ENCODE results near the gene XPO1.

XPO1 gene

DNA sequence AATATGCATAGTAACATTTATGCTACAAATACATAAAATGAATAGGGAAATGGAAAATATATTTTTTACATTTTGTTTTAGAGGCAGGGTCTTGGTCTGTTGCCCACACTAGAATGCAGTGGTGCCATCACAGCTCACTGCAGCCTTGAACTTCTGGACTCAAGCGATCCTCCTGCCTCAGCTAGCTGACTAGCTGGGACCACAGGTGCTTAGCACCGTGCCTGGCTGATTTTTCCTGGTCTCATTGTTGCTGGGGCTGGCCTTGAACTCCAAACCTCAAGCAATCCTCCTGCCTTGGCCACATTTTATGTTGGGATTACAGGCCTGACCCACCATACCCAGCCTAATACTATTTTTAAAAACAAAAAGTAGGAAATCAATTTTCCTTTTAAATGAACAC is 33.2 kb downstream of the XPO1 start:
- TF ChIP-seq EP300 (IDR thresholded peaks at IDR 0.05; ENCODE audit: borderline replicate concordance) (no peak), CEBPB (IDR thresholded peaks at IDR 0.05) (no peak), RAD21 (IDR thresholded peaks at IDR 0.05; ENCODE audit: low read depth) (no peak), CREB1 (IDR thresholded peaks at IDR 0.05; ENCODE audit: low read depth) (no peak), TCF12 (IDR thresholded peaks at IDR 0.05; ENCODE audit: low read depth) (no peak), NFIC (IDR thresholded peaks at IDR 0.05) (no peak), TEAD4 (IDR thresholded peaks at IDR 0.05) (no peak), FOXM1 (IDR thresholded peaks at IDR 0.05; ENCODE audit: borderline replicate concordance, low read depth) (no peak), EGR1 (IDR thresholded peaks at IDR 0.05) (no peak), TAF1 (IDR thresholded peaks at IDR 0.05; ENCODE audit: low read depth) (no peak), ZBTB7A (IDR thresholded peaks at IDR 0.05; ENCODE audit: low read depth) (no peak), YY1 (IDR thresholded peaks at IDR 0.05; ENCODE audit: low read depth) (no peak)
- TF ChIP-seq, protein P1, sequence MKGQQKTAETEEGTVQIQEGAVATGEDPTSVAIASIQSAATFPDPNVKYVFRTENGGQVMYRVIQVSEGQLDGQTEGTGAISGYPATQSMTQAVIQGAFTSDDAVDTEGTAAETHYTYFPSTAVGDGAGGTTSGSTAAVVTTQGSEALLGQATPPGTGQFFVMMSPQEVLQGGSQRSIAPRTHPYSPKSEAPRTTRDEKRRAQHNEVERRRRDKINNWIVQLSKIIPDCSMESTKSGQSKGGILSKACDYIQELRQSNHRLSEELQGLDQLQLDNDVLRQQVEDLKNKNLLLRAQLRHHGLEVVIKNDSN (IDR thresholded peaks at IDR 0.05) = no peak
- TF ChIP-seq, protein P2, sequence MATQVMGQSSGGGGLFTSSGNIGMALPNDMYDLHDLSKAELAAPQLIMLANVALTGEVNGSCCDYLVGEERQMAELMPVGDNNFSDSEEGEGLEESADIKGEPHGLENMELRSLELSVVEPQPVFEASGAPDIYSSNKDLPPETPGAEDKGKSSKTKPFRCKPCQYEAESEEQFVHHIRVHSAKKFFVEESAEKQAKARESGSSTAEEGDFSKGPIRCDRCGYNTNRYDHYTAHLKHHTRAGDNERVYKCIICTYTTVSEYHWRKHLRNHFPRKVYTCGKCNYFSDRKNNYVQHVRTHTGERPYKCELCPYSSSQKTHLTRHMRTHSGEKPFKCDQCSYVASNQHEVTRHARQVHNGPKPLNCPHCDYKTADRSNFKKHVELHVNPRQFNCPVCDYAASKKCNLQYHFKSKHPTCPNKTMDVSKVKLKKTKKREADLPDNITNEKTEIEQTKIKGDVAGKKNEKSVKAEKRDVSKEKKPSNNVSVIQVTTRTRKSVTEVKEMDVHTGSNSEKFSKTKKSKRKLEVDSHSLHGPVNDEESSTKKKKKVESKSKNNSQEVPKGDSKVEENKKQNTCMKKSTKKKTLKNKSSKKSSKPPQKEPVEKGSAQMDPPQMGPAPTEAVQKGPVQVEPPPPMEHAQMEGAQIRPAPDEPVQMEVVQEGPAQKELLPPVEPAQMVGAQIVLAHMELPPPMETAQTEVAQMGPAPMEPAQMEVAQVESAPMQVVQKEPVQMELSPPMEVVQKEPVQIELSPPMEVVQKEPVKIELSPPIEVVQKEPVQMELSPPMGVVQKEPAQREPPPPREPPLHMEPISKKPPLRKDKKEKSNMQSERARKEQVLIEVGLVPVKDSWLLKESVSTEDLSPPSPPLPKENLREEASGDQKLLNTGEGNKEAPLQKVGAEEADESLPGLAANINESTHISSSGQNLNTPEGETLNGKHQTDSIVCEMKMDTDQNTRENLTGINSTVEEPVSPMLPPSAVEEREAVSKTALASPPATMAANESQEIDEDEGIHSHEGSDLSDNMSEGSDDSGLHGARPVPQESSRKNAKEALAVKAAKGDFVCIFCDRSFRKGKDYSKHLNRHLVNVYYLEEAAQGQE (IDR thresholded peaks at IDR 0.05; ENCODE audit: low read depth) = no peak
- TF ChIP-seq, protein P3, sequence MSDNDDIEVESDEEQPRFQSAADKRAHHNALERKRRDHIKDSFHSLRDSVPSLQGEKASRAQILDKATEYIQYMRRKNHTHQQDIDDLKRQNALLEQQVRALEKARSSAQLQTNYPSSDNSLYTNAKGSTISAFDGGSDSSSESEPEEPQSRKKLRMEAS (IDR thresholded peaks at IDR 0.05) = no peak

DNA sequence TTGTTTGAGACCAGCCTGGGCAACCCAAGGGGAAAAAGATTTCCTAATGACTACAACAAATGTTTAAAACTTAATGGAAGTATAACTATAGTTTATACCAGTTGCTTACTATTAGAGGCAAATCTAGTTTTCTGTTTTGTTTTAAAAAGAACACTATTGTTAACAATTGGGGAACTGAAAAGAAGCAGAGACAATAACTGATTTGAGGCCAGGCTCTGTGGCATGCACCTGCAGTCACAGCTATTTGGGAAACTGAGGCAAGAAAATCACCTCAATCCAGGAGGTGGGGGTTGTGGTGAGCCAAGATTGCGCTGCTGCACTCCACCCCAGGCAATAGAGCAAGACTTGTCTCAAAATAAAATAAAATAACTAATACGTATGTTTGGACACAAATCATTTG is 39.1 kb downstream of the XPO1 start:
- TF ChIP-seq NFIC (IDR thresholded peaks at IDR 0.05) (no peak), TEAD4 (IDR thresholded peaks at IDR 0.05) (no peak), FOXM1 (IDR thresholded peaks at IDR 0.05; ENCODE audit: borderline replicate concordance, low read depth) (no peak), EP300 (IDR thresholded peaks at IDR 0.05; ENCODE audit: borderline replicate concordance) (no peak), EGR1 (IDR thresholded peaks at IDR 0.05) (no peak), CREB1 (IDR thresholded peaks at IDR 0.05; ENCODE audit: low read depth) (no peak), ZBTB7A (IDR thresholded peaks at IDR 0.05; ENCODE audit: low read depth) (no peak), TCF12 (IDR thresholded peaks at IDR 0.05; ENCODE audit: low read depth) (no peak), RAD21 (IDR thresholded peaks at IDR 0.05; ENCODE audit: low read depth) (no peak)
- TF ChIP-seq, protein P1 (IDR thresholded peaks at IDR 0.05) = no peak
- TF ChIP-seq, protein P3 (IDR thresholded peaks at IDR 0.05) = no peak

DNA sequence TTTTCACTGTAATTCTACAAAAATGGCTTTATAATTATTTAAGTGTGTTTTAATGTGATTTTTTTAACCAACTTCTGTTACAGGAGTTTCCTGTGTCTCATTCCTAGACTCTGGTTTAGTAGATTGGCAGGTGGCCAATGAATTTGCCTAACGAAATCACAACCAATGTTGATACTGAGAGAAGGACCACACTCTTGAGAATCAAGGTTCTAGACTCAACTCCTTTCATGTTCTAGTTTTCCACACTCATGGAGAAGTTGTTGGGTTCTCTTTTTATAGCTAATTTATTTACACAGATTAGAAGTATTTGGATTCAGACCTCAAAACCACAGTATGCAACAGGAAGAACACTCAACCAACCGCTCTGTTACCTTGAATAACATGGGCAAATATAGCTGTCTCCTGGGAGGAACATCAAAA is 44.6 kb downstream of the XPO1 start:
- TF ChIP-seq YY1 (IDR thresholded peaks at IDR 0.05; ENCODE audit: low read depth) (no peak), NFIC (IDR thresholded peaks at IDR 0.05) (peak; percentile 26; the same call in 1 of the 2 replicates), TCF12 (IDR thresholded peaks at IDR 0.05; ENCODE audit: low read depth) (no peak)

DNA sequence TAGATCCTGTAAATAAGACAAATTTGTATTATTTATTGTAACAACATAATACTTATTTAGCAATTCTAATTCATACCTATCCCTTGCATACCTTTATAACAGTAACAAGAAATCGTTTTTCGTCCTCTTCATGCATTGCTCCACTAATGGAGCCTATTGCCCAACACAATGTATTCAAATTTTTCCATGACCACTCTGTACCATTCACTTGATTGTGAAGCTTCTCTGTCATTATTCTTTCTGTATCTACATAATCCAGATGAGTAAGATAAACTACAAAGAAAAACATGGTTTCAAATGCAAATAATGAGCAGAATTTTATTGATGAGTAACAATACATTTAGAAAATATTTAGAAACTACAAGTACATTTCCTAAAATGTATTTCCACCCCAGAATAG is 45.7 kb downstream of the XPO1 start:
- TF ChIP-seq TCF12 (IDR thresholded peaks at IDR 0.05; ENCODE audit: low read depth) (no peak), YY1 (IDR thresholded peaks at IDR 0.05; ENCODE audit: low read depth) (no peak)

DNA sequence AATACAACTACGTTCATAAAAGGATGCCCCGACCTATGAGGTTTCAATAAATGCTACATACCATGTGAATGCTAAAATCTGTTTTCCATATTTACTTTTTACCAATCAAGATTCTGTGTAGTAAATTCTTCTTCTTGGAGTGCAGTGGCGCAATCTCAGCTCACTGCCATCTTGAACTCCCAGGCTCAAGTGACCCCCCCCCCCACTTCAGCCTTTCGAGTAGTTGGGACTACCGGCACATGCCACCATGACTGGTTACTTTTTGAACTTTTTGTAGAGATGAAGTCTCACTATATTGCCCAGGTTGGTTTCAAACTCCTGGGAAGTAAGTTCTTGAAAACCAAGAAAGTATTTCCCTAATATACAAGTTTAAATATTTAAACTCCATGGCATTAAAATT is 52.9 kb downstream of the XPO1 start:
- TF ChIP-seq TEAD4 (IDR thresholded peaks at IDR 0.05) (no peak), ZBTB7A (IDR thresholded peaks at IDR 0.05; ENCODE audit: low read depth) (no peak), TCF12 (IDR thresholded peaks at IDR 0.05; ENCODE audit: low read depth) (no peak), YY1 (IDR thresholded peaks at IDR 0.05; ENCODE audit: low read depth) (no peak)
- TF ChIP-seq, protein P3 (IDR thresholded peaks at IDR 0.05) = no peak

DNA sequence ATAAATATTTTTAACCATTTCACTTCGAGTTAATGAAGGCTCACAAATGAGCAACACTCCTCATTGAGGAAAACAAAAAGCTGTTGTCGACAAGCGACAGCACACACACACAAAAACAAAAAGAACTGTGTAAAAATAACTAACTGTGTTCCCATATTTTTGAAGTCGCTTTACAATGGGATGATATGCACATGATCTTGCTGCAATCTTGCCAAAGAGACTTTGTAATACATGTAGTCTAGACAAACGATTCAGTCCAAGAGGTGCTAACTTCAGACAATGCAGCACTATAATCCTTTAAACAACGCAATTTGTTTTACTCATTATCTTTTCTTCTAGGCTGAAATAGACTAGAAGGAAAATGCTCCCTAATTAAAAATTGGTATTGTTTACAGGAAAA is 60.1 kb downstream of the XPO1 start:
- no peak for TF ChIP-seq EGR1 (IDR thresholded peaks at IDR 0.05)
- TF ChIP-seq FOXM1 (IDR thresholded peaks at IDR 0.05; ENCODE audit: borderline replicate concordance, low read depth) = no peak
- TF ChIP-seq, protein P1 (IDR thresholded peaks at IDR 0.05) = no peak
- TF ChIP-seq TEAD4 (IDR thresholded peaks at IDR 0.05) = no peak
- TF ChIP-seq CEBPB (IDR thresholded peaks at IDR 0.05) = no peak
- no peak for TF ChIP-seq TCF12 (IDR thresholded peaks at IDR 0.05; ENCODE audit: low read depth)
- no peak for TF ChIP-seq EP300 (IDR thresholded peaks at IDR 0.05; ENCODE audit: borderline replicate concordance)
- TF ChIP-seq, protein P2 (IDR thresholded peaks at IDR 0.05; ENCODE audit: low read depth) = no peak
- no peak for TF ChIP-seq NFIC (IDR thresholded peaks at IDR 0.05)
- TF ChIP-seq, protein P3 (IDR thresholded peaks at IDR 0.05) = no peak
- TF ChIP-seq YY1 (IDR thresholded peaks at IDR 0.05; ENCODE audit: low read depth) = no peak
- TF ChIP-seq TAF1 (IDR thresholded peaks at IDR 0.05; ENCODE audit: low read depth) = no peak
- no peak for TF ChIP-seq RAD21 (IDR thresholded peaks at IDR 0.05; ENCODE audit: low read depth)
- TF ChIP-seq ZBTB7A (IDR thresholded peaks at IDR 0.05; ENCODE audit: low read depth) = no peak

Measured in Ishikawa (cell line).